Spinal cord (tissue), 10 donors: ENCODE measurements around the gene TRIO. TPM values are rescaled to one million over a fixed set of nuclear protein-coding genes. Genes with fewer than 3 reads are reported as not detected.

Source experiments
- DNase-seq, 6 donors: peaks; one replicate each; pipeline versions ENCODE4 v3.0.0 to v3.0.0-alpha.2; 2013 to 2015; ENCODE audit warnings: low spot score in 6 of 6, low read depth in 4 of 6
- H3K27ac ChIP-seq: one replicate; pipeline ENCODE4 v1.5.1; 2013; ENCODE audit warnings: low read depth, low read length, control low read depth
- H3K27me3 ChIP-seq: one replicate; pipeline ENCODE4 v1.6.1; 2013; ENCODE audit warnings: low read length; ENCODE audit not compliant: control insufficient read depth, insufficient read depth
- H3K36me3 ChIP-seq: one replicate; pipeline ENCODE4 v1.6.1; 2013; ENCODE audit warnings: low read length; ENCODE audit not compliant: control insufficient read depth, insufficient read depth
- H3K4me1 ChIP-seq: one replicate; pipeline ENCODE4 v1.6.1; 2013; ENCODE audit warnings: low read length; ENCODE audit not compliant: control insufficient read depth, insufficient read depth
- H3K4me3 ChIP-seq: one replicate; pipeline ENCODE4 v1.5.1; 2013; ENCODE audit warnings: low read depth, low read length, control low read depth
- H3K9me3 ChIP-seq: one replicate; pipeline ENCODE4 v1.6.1; 2013; ENCODE audit warnings: low read length; ENCODE audit not compliant: control insufficient read depth, insufficient read depth
- WGBS: methylation state at CpG from one replicate; pipeline ENCODE4 v1.1.5; 2013; ENCODE audit warnings: missing lambda C conversion rate; ENCODE audit not compliant: insufficient coverage; 5-methylcytosine and 5-hydroxymethylcytosine counted together
- polyA plus RNA-seq, 2 donors: library from polyadenylated mRNA; unstranded; fragments of 120-200 nt; gene quantifications; one replicate each; pipeline ENCODE4 v1.2.1, GENCODE V29; 2013; ENCODE audit not compliant: insufficient read length in 2 of 2
- total RNA-seq, 2 donors: library from RNA; depleted of rRNA in 1 of 2; stranded (reverse); fragments of 120-200 nt in 1 of 2; fragments of >200 nt in 1 of 2; gene quantifications; one replicate each; pipeline versions ENCODE4 v1.2.3 to v1.2.4, GENCODE V29; 2013 to 2014
- donor health status: healthy.

The TRIO gene
- total and polyA plus RNA-seq, 4 donors = 175 to 253 (median 240) TPM

- H3K4me3 ChIP-seq = no peak overlapping the region
- peaks cover 26% of the 10 kb centered on the region for H3K4me1 ChIP-seq
- no peaks in the 10 kb centered on the region for H3K9me3 ChIP-seq
- H3K27ac ChIP-seq = no peak overlapping the region
- no peaks in the 10 kb centered on the region for H3K36me3 ChIP-seq
- WGBS = 79% methylated on average over 2 of the region's 7 CpGs
- no peak for DNase-seq
- H3K27me3 ChIP-seq = no peaks in the 10 kb centered on the region
Measured at GRCh38 chr5:14216902-14217301, 73.8 kb downstream of the TRIO start.

GRCh38 chr5:14217587-14217986, 74.4 kb downstream of the TRIO start:
- no peak overlapping the region for H3K27ac ChIP-seq
- H3K36me3 ChIP-seq = no peaks in the 10 kb centered on the region
- H3K4me1 ChIP-seq = peaks cover 26% of the 10 kb centered on the region
- WGBS = 43% methylated on average over 1 of the region's 4 CpGs
- no peaks in the 10 kb centered on the region for H3K9me3 ChIP-seq
- no peaks in the 10 kb centered on the region for H3K27me3 ChIP-seq
- no peak overlapping the region for H3K4me3 ChIP-seq
- no peak for DNase-seq

GRCh38 chr5:14218011-14218410, 74.9 kb downstream of the TRIO start:
- H3K9me3 ChIP-seq = no peaks in the 10 kb centered on the region
- no peak overlapping the region for H3K4me3 ChIP-seq
- H3K4me1 ChIP-seq = peaks cover 28% of the 10 kb centered on the region
- no CpG with 5 or more reads among the region's 3 CpGs for WGBS
- H3K36me3 ChIP-seq = no peaks in the 10 kb centered on the region
- no peak overlapping the region for H3K27ac ChIP-seq
- no peak for DNase-seq
- H3K27me3 ChIP-seq = no peaks in the 10 kb centered on the region

- Histone ChIP-seq H3K36me3 (no peaks in the 10 kb centered on the region), H3K4me1 (peaks cover 32% of the 10 kb centered on the region), H3K4me3 (no peak overlapping the region), H3K27ac (peak overlapping the region; percentile 16), H3K27me3 (no peaks in the 10 kb centered on the region), H3K9me3 (no peaks in the 10 kb centered on the region)
- DNase-seq = no peak
- WGBS = 98% methylated on average over 4 of the region's 6 CpGs
Measured at GRCh38 chr5:14218480-14218879, 75.3 kb downstream of the TRIO start.

GRCh38 chr5:14218897-14219573, 75.9 kb downstream of the TRIO start:
- H3K4me1 ChIP-seq = peaks cover 27% of the 10 kb centered on the region
- 68% methylated on average over 8 of the region's 10 CpGs for WGBS
- peak in 2 of 6 donors; percentile 12 to 54 for DNase-seq
- H3K9me3 ChIP-seq = no peaks in the 10 kb centered on the region
- peak overlapping the region; percentile 16 for H3K27ac ChIP-seq
- H3K4me3 ChIP-seq = no peak overlapping the region
- H3K36me3 ChIP-seq = no peaks in the 10 kb centered on the region
- H3K27me3 ChIP-seq = no peaks in the 10 kb centered on the region

- Histone ChIP-seq H3K27ac (no peak overlapping the region), H3K36me3 (no peaks in the 10 kb centered on the region), H3K9me3 (no peaks in the 10 kb centered on the region), H3K4me1 (peaks cover 26% of the 10 kb centered on the region), H3K27me3 (no peaks in the 10 kb centered on the region), H3K4me3 (no peak overlapping the region)
- DNase-seq = no peak
- no CpG with 5 or more reads among the region's 6 CpGs for WGBS
Measured at GRCh38 chr5:14219800-14220512, 76.8 kb downstream of the TRIO start.

GRCh38 chr5:14220642-14221041, 77.5 kb downstream of the TRIO start:
- no peak for DNase-seq
- no peaks in the 10 kb centered on the region for H3K9me3 ChIP-seq
- no peaks in the 10 kb centered on the region for H3K36me3 ChIP-seq
- WGBS = no CpG with 5 or more reads among the region's 1 CpG
- no peaks in the 10 kb centered on the region for H3K27me3 ChIP-seq
- H3K4me3 ChIP-seq = no peak overlapping the region
- peaks cover 26% of the 10 kb centered on the region for H3K4me1 ChIP-seq
- H3K27ac ChIP-seq = no peak overlapping the region

GRCh38 chr5:14221732-14222131, 78.6 kb downstream of the TRIO start:
- Histone ChIP-seq H3K9me3 (no peaks in the 10 kb centered on the region), H3K27me3 (no peaks in the 10 kb centered on the region), H3K4me1 (peaks cover 24% of the 10 kb centered on the region), H3K4me3 (no peak overlapping the region), H3K27ac (no peak overlapping the region), H3K36me3 (no peaks in the 10 kb centered on the region)
- 84% methylated on average over 3 of the region's 6 CpGs for WGBS
- no peak for DNase-seq

GRCh38 chr5:14222206-14222605, 79.1 kb downstream of the TRIO start:
- Histone ChIP-seq H3K4me1 (peaks cover 22% of the 10 kb centered on the region), H3K4me3 (no peak overlapping the region), H3K27me3 (no peaks in the 10 kb centered on the region), H3K27ac (no peak overlapping the region), H3K9me3 (no peaks in the 10 kb centered on the region), H3K36me3 (no peaks in the 10 kb centered on the region)
- no CpG with 5 or more reads among the region's 3 CpGs for WGBS
- no peak for DNase-seq

GRCh38 chr5:14223372-14223771, 80.2 kb downstream of the TRIO start:
- no peak for DNase-seq
- Histone ChIP-seq H3K27ac (no peak overlapping the region), H3K36me3 (no peaks in the 10 kb centered on the region), H3K4me1 (peaks cover 15% of the 10 kb centered on the region), H3K9me3 (no peaks in the 10 kb centered on the region), H3K27me3 (no peaks in the 10 kb centered on the region), H3K4me3 (no peak overlapping the region)
- WGBS = 72% methylated on average over 2 of the region's 6 CpGs
